Measurements from ENCODE around the gene LATS2.
"Not testable (repeated sequence)": the region's sequence is repeated elsewhere in the genome, so short reads cannot be mapped to it uniquely, and the experiment has no call there.

The LATS2 gene

GRCh38 chr13:20983386-20983785 lies 78.0 kb downstream of the LATS2 start:
- H3K4me3 ChIP-seq (ENCODE audit: low read length) = no peak overlapping the region
- no peak for DNase-seq (ENCODE audit: low read depth, low spot score)

GRCh38 chr13:20981370-20982095 lies 79.9 kb downstream of the LATS2 start:
- no peak overlapping the region for H3K4me3 ChIP-seq (ENCODE audit: low read length)

DNA sequence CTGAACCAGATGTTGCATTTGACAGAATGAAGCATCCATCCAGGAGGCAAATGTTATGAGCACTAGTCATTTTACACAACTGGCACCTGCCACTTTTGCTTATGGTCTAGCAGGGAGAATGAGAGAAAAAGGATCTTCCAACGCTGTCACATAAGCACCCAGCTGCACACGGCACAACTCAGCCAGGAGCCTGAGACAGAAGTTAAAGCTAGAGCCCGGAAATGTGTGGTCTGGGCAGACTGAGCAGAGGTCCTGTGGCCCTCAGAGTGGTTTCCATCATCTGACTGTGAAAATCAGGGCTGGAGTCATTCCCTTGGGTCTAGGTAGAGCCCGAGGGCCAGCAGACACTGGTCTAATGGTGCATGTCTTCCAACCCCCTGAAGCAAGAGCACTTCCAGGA lies 80.5 kb downstream of the LATS2 start:
- DNase-seq (ENCODE audit: low read depth, low spot score) = no peak
- H3K4me3 ChIP-seq (ENCODE audit: low read length) = no peak overlapping the region

More at GRCh38 chr13:20981370-20982095, 79.9 kb downstream of the LATS2 start:
- DNase-seq (ENCODE audit: low read depth, low spot score) = no peak

- H3K4me3 ChIP-seq (ENCODE audit: low read length) = no peak overlapping the region
- no peak for DNase-seq (ENCODE audit: low read depth, low spot score)
Measured at GRCh38 chr13:20980430-20980829, 81.0 kb downstream of the LATS2 start.

DNA sequence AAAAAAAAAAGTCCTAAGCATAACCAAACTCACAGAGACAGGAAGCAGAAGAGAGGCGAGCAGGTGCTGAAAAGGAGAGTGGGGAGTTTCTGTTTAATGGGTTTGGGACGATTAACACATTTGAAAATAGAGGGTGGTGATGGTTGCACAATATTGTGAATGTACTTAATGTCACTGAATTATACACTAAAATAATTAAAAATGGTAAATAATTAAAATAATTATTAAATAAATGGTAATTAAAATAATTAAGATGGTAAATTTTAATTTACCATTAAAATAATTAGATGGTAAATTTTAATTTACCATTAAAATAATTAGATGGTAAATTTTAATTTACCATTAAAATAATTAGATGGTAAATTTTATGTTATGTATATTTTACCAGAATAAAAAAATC lies 84.0 kb downstream of the LATS2 start:
- H3K4me3 ChIP-seq (ENCODE audit: low read length) = no peak overlapping the region
- no peak for DNase-seq (ENCODE audit: low read depth, low spot score)

DNA sequence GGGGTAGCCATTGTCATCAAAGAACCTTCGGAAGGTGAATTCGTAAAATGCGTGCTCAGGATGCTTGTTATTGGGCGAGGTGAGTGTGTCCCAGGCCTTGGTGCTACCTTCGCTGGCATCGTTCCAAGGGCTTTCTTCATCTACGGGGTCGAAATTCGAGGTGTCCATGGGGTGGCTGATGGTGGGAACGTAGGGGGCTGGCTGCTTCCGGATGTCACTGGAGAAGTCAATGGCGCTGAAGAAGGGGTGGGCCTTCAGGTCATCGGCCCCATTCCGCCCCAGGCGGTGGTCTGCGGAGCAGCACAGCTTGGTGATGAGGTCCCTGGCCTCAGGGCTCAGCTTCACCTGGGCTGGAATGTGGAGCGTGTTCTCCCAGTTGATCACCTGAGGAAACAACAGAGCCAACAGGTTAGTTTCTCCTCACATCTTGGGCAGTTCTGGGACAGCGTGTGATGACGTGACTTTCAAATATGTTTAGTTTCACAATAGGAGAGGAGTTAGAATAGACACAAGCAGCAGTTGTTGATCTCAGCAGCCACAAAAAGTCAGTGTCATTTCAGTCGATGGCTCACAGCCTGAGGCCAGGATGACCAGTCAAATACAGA lies 86.3 kb downstream of the LATS2 start:
- no peak for DNase-seq (ENCODE audit: low read depth, low spot score)

GRCh38 chr13:20973886-20974425 lies 87.4 kb downstream of the LATS2 start:
- H3K4me3 ChIP-seq (ENCODE audit: low read length) = no peak overlapping the region
- no peak for DNase-seq (ENCODE audit: low read depth, low spot score)

More for the DNA sequence above, 86.3 kb downstream of the LATS2 start:
- no peak overlapping the region for H3K4me3 ChIP-seq (ENCODE audit: low read length)

- H3K4me3 ChIP-seq (ENCODE audit: low read length) = no peak overlapping the region
- DNase-seq (ENCODE audit: low read depth, low spot score) = no peak
Measured at GRCh38 chr13:20972731-20973130, 88.7 kb downstream of the LATS2 start.

DNA sequence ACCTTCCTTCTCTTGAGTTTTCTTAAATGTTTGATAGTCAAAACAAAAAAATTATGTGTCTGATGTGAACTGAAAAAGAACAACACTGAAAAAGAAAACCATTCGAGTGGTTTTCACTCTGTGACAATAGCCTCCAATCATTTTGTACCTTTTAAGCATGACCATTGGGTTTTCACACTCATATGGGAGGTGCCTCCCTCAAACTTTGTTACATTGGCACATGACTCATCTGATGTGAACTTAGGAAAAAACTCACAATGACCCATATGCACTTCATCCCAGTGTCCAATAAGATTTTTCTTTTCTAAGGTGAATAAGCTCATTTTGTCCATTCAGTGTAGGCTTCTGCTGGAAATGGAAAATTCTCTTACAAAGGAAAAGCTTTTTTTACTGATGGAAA lies 92.2 kb downstream of the LATS2 start:
- no peak overlapping the region for H3K4me3 ChIP-seq (ENCODE audit: low read length)
- DNase-seq (ENCODE audit: low read depth, low spot score) = no peak

DNA sequence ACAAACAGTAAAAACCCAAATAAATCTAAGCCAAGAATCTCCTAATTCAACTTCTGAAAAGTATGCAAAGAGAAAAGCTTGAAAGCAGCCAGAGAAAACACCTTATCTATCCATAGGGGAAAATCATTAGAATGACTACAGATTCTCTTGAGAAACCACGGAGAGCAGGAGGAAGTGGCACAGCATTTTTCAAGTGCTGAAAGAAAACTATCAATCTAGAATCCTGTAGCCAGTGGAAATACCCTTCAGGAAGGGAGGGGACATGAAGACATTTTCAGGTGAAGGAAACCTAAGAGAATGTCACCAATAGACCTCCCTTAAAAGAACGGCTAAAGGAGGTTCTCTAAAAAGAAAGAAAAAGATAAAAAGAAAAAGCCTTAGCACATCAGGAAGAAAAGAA lies 92.6 kb downstream of the LATS2 start:
- no peak overlapping the region for H3K4me3 ChIP-seq (ENCODE audit: low read length)
- no peak for DNase-seq (ENCODE audit: low read depth, low spot score)

DNA sequence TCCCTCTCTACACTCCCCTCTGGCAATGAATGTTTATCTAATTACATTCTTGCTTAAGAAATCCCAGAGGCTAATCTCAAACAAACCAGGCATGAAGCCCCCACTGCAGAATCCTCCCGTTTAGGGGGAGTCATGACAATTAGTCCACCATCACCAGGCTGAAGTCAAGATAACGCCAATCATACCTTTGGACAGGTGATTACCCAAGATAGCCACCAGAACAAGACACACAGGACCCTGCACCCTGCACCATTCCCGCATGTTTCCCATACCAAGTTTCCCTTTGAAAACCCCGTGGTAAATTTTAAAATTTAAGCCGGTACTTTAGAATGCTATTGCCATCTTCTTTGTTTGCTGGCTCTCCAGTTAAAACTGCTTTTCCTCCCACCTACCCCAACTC lies 94.0 kb downstream of the LATS2 start:
- no peak for DNase-seq (ENCODE audit: low read depth, low spot score)
- no peak overlapping the region for H3K4me3 ChIP-seq (ENCODE audit: low read length)

- DNase-seq (ENCODE audit: low read depth, low spot score) = no peak
- H3K4me3 ChIP-seq (ENCODE audit: low read length) = no peak overlapping the region
Measured at GRCh38 chr13:20964904-20965303, 96.5 kb downstream of the LATS2 start.

DNA sequence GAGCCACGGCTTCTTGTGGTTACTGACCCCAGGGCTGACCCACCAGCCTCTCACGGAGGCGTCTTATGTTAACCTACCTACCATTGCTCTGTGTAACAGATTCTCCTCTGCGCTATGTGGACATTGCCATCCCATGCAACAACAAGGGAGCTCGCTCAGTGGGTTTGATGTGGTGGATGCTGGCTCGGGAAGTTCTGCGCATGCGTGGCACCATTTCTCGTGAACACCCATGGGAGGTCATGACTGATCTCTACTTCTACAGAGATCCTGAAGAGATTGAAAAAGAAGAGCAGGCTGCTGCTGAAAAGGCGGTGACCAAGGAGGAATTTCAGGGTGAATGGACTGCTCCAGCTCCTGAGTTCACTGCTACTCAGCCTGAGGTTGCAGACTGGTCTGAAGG lies 99.7 kb downstream of the LATS2 start:
- H3K4me3 ChIP-seq (ENCODE audit: low read length); DNase-seq (ENCODE audit: low read depth, low spot score): not testable (repeated sequence)

- H3K4me3 ChIP-seq (ENCODE audit: low read length) = no peak overlapping the region
- DNase-seq (ENCODE audit: low read depth, low spot score) = no peak
Measured at GRCh38 chr13:20960663-20961309, 100.6 kb downstream of the LATS2 start.

GRCh38 chr13:20957049-20957620 lies 104.3 kb downstream of the LATS2 start:
- H3K4me3 ChIP-seq (ENCODE audit: low read length) = not testable (repeated sequence)

DNA sequence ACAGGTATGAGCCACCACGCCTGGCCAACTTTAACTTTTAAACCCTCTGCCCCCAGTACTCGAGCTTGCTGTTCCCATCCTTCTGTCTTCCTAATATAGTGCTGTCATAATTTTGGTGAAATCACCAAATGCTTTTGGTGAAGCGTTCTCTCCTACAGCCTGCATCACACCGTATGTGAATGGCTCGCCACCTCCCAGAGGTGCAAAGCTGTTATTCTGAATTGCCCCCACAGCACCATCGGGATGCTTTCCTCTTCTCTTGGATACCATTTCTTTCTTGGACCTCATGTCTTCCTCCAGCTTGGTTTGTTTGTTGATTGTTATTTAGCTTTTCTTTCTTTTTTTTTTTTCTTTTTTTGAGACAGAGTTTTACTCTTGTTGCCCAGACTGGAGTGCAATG lies 105.9 kb downstream of the LATS2 start:
- no peak for DNase-seq (ENCODE audit: low read depth, low spot score)
- H3K4me3 ChIP-seq (ENCODE audit: low read length) = no peak overlapping the region

More at GRCh38 chr13:20957049-20957620, 104.3 kb downstream of the LATS2 start:
- not testable (repeated sequence) for DNase-seq (ENCODE audit: low read depth, low spot score)

DNA sequence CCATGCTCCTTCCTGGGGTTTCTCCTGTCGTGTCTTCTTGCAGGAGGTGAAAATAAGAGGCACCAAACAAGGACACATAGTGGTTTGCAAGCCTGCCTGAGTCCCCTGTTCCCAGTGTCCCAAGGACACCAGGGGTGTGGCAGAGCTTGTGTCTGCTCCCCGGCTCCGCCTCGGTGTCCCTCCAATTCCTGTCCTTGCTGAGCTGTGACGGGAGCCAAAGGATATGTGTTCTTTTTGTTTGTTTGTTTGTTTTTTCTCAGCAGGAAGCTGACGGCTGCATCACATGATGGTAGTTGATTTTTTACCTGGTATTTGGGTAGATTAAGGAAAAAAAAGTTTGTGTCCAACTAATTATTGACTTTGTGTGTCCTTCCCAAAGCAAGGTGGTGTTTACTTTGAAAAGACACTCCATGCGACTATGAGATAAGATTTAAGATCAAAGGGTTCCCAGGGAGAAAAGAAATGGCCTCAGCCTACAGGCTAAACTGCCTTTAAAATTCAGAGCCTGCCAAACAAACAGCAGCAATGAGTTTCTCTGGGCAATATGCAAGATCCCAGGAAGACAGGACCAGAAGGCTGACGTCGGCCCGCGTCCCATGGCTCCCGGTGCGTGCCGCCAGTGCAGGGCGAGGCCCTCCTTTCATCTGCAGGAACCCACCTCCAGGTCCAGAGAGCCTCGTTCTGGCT lies 108.0 kb downstream of the LATS2 start:
- no peak overlapping the region for H3K4me3 ChIP-seq (ENCODE audit: low read length)
- no peak for DNase-seq (ENCODE audit: low read depth, low spot score)

- H3K4me3 ChIP-seq (ENCODE audit: low read length) = no peak overlapping the region
- no peak for DNase-seq (ENCODE audit: low read depth, low spot score)
Measured at GRCh38 chr13:20952838-20953237, 108.5 kb downstream of the LATS2 start.

- not testable (repeated sequence) for DNase-seq (ENCODE audit: low read depth, low spot score); H3K4me3 ChIP-seq (ENCODE audit: low read length)
Measured at GRCh38 chr13:20948001-20948400, 113.4 kb downstream of the LATS2 start.

All from Jurkat, Clone E6-1 (cell line).